ENCODE measurements around the gene IFITM10. TPM values are rescaled to one million over a fixed set of nuclear protein-coding genes. Genes with fewer than 3 reads are reported as not detected.

IFITM10 gene
- total and polyA plus RNA-seq, 12 donors = 0.28 to 267 (median 31.6) TPM

- intact Hi-C loops (cut with DNase I) = no loop called here
- Histone ChIP-seq H3K9me3 (replicated peaks in 1 of 3) (no peaks in the 10 kb centered on the region), H3K27me3 (no peaks in the 10 kb centered on the region), H3K27ac (peak overlapping the region; percentile 83 to 100 (median 96)), H3K4me1 (replicated peaks in 1 of 2) (peaks cover 52 to 62% of the 10 kb centered on the region in 2 donors), H3K36me3 (replicated peaks in 1 of 2) (peaks cover 0 to 34% of the 10 kb centered on the region in 2 donors), H3K4me3 (peak overlapping the region in 2 of 4 donors; percentile 90 to 95)
- peak in 3 of 7 donors; percentile 36 to 56 (median 54) for DNase-seq
- WGBS, 4 donors = 44 to 69% (median 62%) methylated on average over 10 to 12 of the region's 12 CpGs
- TF ChIP-seq POLR2A (IDR thresholded peaks at IDR 0.05) (no peak), CTCF (IDR thresholded peaks at IDR 0.05) (no peak)
These were observed 11.6 kb upstream of the IFITM10 start for GRCh38 chr11:1761857-1762536.

- peak in 2 of 7 donors; percentile 61 to 65 for DNase-seq
- Histone ChIP-seq H3K4me3 (peak overlapping the region in 1 of 4 donors; percentile 90), H3K36me3 (replicated peaks in 1 of 2) (peaks cover 0 to 41% of the 10 kb centered on the region in 2 donors), H3K27me3 (no peaks in the 10 kb centered on the region), H3K27ac (peak overlapping the region; percentile 83 to 100 (median 96)), H3K9me3 (replicated peaks in 1 of 3) (no peaks in the 10 kb centered on the region), H3K4me1 (replicated peaks in 1 of 2) (peaks cover 59 to 69% of the 10 kb centered on the region in 2 donors)
- no peak for TF ChIP-seq CTCF (IDR thresholded peaks at IDR 0.05)
- peak in 1 of 2 donors; percentile 54 for TF ChIP-seq POLR2A (IDR thresholded peaks at IDR 0.05)
- WGBS, 4 donors = 68 to 100% (median 72%) methylated on average over 7 to 28 of the region's 28 CpGs
- intact Hi-C loops (cut with DNase I) = no loop called here
These were observed 10.9 kb upstream of the IFITM10 start for GRCh38 chr11:1761110-1761856.

- Histone ChIP-seq H3K4me3 (peak overlapping the region in 1 of 4 donors; percentile 90), H3K27ac (peak overlapping the region; percentile 83 to 100 (median 96)), H3K4me1 (replicated peaks in 1 of 2) (peaks cover 66 to 77% of the 10 kb centered on the region in 2 donors), H3K27me3 (no peaks in the 10 kb centered on the region), H3K36me3 (replicated peaks in 1 of 2) (peaks cover 0 to 49% of the 10 kb centered on the region in 2 donors), H3K9me3 (replicated peaks in 1 of 3) (no peaks in the 10 kb centered on the region)
- intact Hi-C loops (cut with DNase I) = no loop called here
- TF ChIP-seq CTCF (IDR thresholded peaks at IDR 0.05) (no peak), POLR2A (IDR thresholded peaks at IDR 0.05) (peak; percentile 1 to 61)
- WGBS, 4 donors = 7 to 60% (median 17%) methylated on average over 2 to 23 of the region's 23 CpGs
- DNase-seq = peak; percentile 95 to 99 (median 98)
These were observed 10.1 kb upstream of the IFITM10 start for GRCh38 chr11:1760351-1761109.

- no peaks in the 10 kb centered on the region for H3K27me3 ChIP-seq
- TF ChIP-seq POLR2A (IDR thresholded peaks at IDR 0.05) = no peak
- TF ChIP-seq CTCF (IDR thresholded peaks at IDR 0.05) = no peak
- 8 to 16% (median 16%) methylated on average over 5 of the region's 5 CpGs; no CpG with 5 or more reads in 1 of the 4 donors for WGBS, 4 donors
- DNase-seq = peak in 2 of 7 donors; percentile 43 to 61
- peaks cover 0 to 56% of the 10 kb centered on the region in 2 donors for H3K36me3 ChIP-seq (replicated peaks in 1 of 2)
- peak overlapping the region in 1 of 4 donors; percentile 40 for H3K4me3 ChIP-seq
- peak overlapping the region; percentile 83 to 100 (median 96) for H3K27ac ChIP-seq
- no peaks in the 10 kb centered on the region for H3K9me3 ChIP-seq (replicated peaks in 1 of 3)
- peaks cover 67 to 84% of the 10 kb centered on the region in 2 donors for H3K4me1 ChIP-seq (replicated peaks in 1 of 2)
- intact Hi-C loops (cut with DNase I) = no loop called here
These were observed 9.4 kb upstream of the IFITM10 start for GRCh38 chr11:1759851-1760220.
